Superior temporal gyrus (tissue), 1 donor: ENCODE data around the gene ITGA5.

Source experiments
- DNase-seq: peaks from one replicate; pipeline ENCODE4 v3.0.0-alpha.2; 2016; ENCODE audit errors: extremely low spot score

ITGA5 gene

DNA sequence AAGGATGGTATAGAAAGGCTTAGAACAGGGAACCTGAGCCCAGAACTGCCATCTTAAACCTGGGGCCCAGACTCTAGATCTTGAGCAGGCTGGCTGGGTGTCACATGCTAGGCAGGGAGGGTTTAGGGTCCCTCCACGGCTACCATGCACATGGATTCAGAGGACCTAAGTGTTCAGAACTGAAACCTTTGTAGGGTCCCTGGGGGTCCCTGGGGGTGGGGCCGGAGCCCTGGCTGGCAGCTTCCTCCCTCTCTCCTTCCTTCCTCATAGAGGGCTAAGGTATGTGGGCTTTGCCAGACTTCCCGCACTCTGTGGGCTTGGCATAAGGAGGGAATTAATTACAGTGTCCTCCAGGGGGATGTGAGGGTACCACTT lies 29.9 kb downstream of the ITGA5 start:
- DNase-seq: no peak

DNA sequence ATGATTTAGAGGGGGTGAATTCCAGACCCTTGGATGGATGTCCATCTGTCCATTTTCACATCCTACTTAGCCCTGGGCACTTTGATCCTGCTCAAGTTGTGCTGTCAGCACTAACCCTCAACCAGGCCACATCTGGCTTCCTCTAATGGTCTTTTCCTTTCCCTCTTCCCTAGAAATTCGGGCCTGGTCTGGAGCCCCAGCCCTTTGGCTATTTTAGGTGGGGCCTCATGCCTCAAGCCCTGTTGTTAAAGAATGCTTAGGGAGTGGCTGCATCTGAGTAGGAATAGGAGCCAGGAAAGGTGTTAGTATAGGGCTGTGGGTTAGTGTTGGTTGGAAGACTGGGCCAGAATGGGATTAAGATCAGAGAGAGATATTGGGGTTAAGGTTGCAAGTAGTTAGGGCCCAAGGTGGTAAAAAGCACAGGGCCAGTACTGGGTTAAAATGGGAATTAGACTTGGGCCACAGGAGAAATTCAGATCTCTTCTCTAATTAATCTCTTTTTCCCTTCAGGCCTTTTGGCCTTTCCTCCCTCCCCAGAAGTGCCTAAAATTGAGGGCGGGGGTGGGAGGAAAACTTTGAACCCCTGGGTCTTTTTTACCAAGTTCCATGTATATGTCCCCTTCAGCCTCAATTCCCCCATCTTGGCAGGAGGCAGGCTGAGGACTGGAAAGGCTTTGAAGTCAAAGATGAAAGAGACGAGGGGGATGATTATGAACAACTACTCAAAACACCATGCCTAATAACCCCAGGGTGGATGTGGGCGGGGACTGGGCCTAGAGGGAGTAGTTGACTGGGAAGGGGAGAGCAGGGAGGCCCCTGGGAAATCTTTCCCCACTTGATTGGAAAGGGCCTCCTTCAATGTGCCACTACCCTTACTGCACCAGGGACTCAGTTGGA lies 30.6 kb downstream of the ITGA5 start:
- no peak for DNase-seq

DNA sequence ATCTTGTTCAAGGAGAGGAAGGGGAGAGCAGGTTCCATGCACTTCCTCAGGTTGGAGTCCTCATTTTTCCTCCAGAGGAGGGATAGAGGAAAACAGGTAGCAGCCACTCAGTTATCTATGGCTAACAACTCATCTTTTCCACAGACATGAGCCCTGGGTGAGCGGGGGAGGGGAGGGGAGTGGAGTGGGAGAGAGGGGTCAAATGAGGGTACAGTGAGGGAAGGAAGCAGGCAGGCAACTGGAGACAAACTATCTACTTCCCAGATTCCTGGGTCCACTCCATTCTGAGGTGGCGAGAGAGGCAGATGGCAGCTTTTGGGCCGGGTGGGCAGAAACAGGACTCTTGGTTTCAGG lies 32.0 kb downstream of the ITGA5 start:
- DNase-seq: no peak

DNA sequence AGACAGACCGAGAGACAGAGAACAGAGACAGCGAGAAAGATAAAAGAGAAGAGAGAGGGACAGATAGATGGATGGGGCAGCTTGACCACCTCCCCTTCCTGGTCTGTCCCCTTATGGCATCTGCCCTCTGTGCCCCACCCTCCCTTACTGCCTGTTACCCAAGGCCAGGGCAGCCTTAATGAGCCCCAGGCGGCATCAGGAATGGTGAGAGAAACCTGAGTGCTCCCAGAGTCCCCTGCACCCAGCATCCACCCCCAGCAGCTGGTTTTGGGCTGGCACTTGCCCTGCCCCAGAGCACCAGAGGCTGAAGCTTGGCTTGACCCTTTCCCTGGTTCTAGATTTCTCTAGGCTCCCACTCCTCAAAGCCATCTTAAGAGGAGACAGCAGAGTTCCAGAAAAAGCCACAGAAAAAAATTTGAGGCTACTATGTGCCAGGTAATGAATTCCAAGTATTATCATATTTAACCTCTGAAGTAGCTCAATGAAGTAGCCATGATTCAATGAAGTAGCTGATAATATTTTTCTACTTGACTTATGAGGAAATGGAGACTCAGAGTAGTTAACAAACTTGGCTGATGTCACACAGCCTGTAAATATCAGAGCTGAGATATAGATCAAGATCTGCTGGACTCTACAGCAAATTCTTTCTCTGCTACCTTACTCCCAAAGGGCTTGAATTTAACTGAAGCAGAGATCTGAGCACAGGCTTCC lies 32.5 kb downstream of the ITGA5 start:
- DNase-seq: peak; percentile 9

DNA sequence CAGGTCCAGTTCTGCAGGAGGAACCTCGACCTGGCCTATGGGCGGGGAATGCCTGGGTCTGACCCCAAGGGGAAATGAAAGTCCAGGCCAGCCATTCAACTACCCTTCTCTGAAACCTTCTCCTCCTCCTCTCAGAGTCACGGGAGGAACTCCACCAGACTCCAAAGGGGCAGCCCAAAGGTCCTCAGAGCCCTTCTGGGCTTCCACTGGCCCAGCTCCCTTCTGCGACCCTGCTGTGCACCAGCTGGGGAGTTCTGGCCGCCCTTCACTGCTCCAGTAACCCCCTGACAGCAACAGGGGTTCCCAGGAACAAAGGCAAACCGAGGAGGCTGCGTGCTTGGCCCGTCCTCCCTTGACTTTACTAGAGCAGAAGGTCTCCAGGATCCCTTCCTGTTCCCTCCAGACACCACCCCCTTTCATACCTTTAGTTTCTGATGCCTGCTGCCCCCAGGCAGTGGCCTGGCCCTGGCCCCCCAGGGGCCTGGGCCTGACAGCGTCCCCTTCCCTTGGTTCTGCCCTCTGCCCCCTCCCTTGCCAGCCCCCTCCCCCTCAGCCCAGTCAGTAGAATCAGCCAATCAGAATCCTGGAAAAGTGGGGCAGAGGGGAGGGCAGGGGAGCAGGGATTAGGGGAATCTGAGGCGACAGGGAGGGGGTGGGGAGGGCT lies 33.7 kb downstream of the ITGA5 start:
- peak; percentile 19 for DNase-seq

DNA sequence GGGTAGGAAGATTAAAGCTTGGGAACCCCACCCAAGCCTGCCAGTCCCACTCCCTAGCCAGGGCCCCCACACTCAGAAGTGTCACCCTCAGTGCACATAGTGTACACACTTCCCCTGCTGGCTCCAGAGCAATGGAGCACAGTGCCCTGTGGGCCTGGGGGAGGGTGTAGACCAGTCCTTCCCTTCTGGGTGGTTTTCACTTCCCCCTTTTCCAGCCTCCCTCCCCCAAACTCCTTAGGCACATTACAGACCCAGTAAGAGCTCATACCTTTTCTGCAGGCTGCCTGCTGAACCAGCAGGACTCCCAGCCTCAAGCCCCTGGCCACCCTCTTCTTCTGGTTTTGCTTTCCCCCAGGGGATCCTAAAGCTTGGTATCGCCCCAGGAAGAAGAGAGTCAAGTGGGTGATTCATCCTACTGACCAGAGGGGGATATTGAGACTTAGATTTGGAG lies 34.5 kb downstream of the ITGA5 start, which contains the start of gene ZNF385A:
Gene ZNF385A (minus strand): TSS at position 143 of the 451 bp plus-strand sequence. CDS start 219 bp downstream, outside the sequence.
- DNase-seq: peak; percentile 15

DNA sequence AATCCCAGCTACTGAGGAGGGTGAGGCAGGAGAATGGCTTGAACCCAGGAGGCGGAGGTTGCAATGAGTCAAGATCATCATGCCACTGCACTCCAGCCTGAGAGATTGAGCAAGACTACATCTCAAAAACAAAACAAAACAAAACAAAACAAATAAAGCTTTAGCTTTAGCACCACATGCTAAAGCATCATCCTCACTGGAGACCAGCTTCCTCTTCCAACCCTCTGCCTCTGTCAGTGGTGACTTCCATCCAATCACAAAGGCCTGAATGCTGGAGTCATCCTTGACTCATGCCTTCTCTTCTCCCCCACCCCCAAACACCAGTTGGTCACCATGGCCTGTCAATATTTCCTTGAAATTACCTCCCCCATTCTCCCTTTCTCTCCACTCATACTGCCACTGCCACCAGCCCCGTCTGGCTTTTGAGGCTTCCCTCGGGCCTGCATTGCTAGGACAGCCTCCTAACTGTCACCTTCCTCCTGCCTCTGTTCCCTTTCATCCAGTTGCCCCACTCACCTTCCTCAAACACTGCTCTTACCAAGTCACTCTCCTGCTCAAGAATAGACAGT lies 35.9 kb downstream of the ITGA5 start:
- peak; percentile 8 for DNase-seq

DNA sequence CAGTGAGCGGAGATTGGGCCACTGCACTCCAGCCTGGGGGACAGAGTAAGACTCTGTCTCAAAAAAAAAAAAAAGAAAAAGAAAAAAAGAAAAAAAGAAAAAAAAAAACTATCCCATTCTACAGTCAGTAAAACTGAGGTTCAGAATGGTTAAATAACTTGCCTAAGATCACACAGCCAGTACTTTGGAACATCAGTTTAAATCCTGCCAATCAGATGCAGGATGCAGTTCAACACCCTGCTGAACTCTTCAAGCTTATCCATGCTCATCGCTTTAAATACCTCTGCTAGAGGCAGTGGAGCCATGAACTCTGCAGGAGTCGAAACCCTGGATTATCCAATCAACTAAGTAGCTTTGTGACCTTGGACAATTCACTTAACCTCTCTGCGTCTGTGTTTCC lies 37.9 kb downstream of the ITGA5 start:
- DNase-seq: peak; percentile 8

DNA sequence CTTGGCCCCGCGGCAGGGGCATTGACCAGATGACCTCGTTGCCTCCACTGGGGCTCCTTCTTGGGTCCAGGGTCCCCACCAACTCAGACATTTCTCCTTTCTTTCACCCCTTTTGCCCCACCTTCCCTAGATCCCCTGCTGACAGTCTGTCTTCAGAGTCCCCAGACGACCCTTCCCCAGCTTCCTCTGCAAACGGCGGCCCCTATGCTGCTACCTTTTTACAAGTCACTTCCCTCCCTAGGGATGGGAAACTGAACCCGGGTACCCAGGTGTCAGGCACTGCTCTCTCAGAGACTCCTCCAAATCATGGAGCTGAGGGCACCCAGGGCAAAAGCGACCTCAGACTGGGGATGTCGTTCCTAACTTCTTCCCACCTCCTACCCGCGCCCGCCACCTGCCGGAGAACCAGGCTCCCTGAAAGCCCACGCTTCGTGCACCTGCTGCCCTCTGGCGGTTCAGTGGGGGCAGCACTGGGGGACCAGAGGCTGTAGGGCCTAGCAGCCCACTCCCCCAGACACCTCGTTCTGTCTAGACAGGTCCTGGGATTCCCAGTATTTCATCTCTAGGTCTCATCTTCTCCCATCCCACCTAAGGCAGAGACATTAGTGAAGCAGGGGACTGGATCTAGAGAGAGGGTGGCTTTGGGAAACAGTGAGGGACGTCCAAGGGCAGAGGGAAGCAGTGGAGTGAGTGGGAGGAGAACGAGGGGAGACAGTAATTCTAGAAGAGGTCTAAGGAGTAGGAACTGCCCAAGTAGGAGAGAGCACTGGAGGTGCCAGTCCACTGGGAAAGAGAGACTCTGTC lies 39.5 kb downstream of the ITGA5 start:
- DNase-seq: peak; percentile 95

DNA sequence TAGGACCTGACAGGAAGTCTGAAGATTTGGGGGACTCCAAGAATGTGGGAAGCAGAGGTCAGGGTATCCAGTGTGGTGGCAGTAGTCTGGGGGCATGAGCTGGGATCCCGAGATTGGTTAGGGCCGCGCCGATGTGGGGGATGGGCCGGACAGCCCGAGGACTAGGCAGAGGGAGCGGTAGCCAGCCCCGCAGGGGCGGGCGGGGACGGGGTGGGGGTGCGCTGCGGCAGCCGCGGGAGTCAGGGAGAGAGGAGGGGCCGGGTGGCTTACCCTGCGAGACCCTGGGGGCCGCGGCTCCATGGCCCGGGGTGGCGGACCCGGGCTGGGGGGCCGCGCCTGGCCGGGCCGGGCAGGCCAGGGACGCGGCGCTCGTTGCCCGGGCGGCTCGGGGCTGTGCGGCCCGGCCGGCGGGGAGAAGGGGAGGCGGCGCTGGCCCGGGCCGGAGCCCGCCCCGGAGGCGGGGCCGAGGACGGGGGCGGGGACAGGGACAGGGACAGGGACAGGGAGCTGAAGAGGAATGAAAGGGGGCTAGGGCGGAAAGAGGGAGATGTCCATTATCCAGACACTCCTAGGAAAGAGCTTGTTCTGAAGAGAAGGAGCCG lies 40.2 kb downstream of the ITGA5 start:
- DNase-seq: peak; percentile 34

DNA sequence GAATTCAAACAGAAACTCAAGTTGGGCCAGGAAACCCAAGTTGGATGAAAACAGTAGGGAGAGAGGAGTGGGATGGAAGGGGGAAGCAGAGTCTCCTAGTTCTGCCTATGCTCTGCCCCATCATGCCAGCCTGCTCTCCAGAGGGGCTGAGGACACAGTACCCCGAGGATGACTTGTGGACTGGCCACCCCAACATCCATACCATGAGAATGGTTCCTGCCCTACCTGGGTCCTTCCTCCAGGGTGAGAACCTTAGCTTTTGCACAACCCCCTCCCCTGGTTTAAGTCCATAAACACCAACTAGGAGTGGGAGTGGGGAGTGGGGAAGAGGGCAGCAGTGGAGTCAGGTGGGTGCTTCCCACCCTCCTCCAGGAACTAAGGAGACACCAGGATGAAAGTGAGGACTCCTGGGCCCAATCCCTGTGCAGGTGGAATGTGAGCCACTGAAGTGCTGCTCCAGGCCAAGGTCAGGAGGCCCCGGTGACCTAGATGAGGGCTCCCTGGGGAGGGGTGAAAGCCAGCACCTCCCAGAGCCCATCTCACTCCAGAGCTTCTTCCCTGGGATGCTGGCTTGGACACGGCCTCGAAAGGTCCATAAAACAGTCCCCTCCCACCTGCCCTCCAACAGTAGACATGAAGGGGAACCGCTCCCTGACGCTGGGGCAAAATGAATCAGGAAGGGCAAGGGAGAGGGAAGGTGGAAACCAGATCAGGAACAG lies 41.1 kb downstream of the ITGA5 start:
- DNase-seq: no peak

DNA sequence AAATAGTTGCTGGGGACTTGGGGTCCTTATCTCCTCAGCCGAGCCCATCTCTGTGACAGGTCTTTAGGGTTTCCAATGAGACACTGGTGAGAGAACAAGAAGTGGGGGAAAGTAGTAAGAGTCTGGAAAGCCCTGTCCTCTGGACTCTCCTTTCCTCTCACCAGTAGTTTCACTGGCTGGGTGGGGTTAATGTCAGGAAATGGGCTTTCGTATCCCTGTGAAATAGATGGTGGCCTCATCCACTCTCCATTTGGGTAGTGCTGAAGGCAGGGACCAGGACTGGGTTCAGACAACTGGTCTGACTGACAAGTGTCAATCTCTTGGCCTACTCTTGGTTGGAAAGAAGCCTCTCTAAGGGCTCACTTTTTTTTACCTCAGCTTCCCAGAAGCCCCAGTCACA lies 42.1 kb downstream of the ITGA5 start:
- DNase-seq: no peak

DNA sequence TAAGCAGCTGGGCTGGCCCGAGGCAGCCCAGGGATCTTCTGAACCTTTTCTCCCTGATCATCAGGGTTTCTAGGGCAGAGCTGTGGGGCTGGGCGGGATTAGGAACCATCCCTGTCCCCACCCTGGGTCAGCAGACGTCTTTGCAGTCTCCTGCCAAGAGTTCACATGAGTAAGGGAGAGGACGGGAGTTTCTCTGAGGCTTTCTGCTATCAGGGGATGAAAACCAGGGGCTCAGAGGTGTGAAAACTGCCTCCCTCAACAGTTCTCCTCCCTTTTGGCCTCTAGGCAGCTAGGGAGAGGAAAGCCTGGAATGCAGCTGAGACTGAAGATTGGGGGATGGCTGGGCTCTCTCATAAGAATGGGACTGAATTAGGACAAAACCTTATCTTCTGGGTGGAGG lies 42.5 kb downstream of the ITGA5 start:
- DNase-seq: no peak

DNA sequence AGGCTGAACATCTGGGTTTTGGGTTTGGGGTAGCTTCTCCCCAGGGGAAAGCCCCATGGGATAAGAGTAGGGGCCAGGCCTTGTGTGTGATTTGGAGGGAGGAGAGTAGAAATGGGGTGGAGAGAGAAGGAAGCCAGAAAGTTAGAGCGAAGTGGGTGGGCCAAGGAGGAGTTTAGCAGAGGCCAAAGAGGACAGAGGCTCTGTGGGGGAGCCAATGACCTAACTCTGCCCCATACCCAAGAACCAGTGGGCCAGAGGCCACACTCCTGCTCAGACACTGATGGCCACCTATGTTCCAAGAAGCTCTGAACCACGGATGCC lies 43.8 kb downstream of the ITGA5 start:
- no peak for DNase-seq

DNA sequence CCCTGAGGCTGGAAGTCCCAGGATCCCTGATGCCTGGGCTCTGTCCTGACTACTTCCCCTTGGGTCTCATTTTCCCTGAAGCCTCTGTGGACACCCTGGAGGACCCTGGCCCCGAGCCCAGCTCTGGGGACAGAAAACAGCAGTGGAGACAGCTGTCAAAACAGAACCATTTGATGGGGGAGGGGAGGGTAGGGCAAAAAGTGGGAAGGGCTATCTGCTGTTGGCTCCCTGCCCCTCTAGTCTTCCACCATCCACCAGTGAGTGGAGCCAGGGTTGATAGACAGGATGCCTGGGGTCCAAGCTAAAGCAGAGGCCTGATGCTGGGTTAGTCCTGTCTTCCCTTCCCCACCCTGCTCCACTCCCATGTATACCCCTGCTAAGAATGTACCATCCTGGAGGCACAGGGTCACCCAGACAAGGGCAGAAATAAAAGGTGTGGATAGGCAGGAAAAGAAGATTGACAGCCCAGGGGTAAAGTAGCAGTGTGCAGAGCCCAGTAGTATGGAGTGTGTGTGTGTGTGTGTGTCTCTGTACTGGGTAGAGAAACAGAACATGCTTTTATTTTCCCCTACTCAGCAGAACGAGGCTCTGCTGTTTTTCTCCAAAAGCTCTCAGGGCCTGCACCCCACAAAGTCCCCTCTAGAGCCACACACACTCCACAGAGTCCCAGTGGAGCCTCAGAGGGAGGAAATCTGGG lies 44.4 kb downstream of the ITGA5 start:
- DNase-seq: no peak

DNA sequence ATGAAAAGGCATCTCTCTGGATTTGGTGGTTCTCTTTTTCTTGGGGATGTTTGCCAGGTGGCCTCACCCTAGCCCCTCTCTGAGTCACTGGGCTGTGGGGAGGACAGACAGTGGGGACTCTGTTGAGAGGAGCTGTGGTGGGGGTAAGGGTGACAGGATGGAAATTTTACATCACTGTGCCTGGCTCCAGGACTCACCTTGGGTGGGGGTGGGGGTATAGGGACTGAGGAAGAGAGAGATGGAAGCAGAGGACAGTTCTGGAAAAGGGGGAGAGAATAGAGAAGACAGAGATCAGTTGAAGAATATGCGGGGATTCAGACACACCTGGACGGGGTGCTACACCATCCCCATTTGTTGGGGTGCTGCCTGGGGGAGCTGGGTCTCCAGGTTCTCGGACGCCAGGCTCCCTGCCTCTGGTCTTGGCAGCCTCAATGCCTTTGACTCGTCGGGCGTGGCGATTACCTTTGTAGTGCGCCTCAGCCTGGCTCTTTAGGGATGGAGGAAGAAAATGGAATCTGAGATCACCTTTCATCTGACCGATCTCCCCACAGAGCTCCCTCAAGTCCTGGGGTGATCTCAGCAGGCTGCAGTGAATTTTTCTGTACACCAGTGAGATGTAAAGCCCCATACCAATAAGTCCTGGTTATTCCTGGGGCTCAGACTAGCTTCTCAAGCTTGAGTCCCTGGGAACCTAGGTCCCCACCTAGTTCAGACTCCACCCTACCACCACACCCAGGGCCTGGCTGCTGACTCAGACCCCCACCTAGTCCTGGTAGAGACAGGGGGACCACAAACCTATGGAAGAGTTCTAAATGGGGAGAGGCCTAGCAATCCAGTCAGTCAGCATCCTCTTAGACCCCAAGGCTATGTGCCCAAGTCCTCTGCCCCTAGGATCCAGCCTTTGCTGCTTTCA lies 45.2 kb downstream of the ITGA5 start:
- DNase-seq: no peak

DNA sequence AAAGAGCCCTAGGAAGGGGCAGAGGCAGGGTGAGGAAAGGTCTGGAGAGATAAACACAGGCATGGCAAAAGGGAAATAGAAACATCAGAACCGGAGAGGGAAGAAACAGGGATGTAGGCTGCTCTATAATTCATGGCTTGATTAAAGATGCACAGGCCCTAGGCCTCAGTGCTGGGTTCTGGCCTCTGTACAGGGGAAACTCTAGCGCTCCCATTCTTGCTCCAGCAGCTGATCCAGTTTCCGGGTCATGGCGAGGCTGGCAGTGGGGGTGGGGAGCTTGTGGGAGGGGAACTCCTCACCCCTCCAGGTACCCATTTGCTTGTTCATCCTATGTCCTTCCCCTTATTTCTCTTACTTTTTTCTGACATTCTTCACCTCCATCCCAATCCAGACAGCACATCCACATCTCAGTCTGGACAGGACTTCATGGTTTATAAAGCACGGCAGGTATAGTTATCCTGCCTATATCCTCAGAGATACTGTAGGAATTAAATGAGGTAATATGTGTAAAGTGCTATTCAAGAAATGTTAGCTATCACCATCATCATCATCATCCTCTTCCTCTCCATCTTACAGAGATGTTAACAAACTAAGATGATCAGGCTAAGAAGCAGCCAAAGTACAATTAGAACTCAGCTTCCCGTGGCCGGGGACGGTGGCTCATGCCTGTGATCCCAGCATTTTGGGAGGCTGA lies 46.8 kb downstream of the ITGA5 start:
- no peak for DNase-seq
